GM21825 (cell line): ENCODE data around the gene TRIP4.
"Not testable (repeated sequence)": the region's sequence is repeated elsewhere in the genome, so short reads cannot be mapped to it uniquely, and the experiment has no call there.

Experiments
- ATAC-seq: cut with Tn5 transposase; IDR thresholded peaks from one replicate; pipeline ENCODE4 v1.9.1; 2021; ENCODE audit warnings: mild to moderate bottlenecking, moderate library complexity; ENCODE audit not compliant: unreplicated experiment

TRIP4 gene

GRCh38 chr15:64387562-64388168 lies at the start of gene TRIP4:
TSS of gene TRIP4 (plus strand) at chr15:64387836. CDS start at chr15:64387864, 28 bp downstream.
- peak; percentile 98 for ATAC-seq

GRCh38 chr15:64340355-64340754 lies 47.3 kb upstream of the TRIP4 start:
- ATAC-seq: no peak

DNA sequence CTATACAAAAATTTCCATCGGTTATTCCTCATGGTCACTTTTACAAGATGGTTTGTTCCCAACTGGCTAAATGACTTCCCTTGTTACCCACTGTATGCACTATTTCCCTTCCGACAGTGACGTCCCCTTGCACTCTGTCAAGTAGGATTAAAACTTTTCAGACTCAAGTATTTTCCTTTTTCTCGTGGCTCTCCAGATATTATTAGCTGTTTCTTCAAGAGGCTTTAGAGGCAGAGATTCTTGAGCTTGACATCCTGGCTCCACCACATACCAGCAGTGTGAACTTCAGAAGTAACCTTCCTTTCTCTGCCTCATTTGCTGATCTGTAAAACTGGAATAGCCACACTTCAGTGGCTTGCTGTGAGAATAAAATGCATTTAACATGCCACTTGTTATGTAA lies 45.7 kb upstream of the TRIP4 start:
- ATAC-seq: no peak

DNA sequence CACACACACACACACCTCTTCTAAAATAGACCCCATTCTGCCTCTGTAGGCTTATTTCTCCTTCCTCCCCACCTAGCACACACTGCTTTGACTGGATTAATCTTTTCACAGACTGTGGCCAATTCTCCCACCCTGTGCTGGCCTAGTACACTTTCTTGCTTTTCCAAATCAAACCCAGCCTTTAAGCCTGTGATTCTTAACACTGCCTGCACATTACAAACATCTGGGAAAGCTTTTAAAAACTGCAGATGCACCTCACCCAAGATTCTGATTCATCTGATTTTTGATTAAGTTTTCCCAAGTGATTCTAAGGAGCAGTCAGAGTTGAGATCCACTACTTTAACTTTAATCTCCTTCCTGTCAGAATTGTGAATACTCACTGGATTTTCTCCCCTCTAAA lies 44.4 kb upstream of the TRIP4 start:
- no peak for ATAC-seq

GRCh38 chr15:64343841-64344240 lies 43.8 kb upstream of the TRIP4 start:
- ATAC-seq: no peak

DNA sequence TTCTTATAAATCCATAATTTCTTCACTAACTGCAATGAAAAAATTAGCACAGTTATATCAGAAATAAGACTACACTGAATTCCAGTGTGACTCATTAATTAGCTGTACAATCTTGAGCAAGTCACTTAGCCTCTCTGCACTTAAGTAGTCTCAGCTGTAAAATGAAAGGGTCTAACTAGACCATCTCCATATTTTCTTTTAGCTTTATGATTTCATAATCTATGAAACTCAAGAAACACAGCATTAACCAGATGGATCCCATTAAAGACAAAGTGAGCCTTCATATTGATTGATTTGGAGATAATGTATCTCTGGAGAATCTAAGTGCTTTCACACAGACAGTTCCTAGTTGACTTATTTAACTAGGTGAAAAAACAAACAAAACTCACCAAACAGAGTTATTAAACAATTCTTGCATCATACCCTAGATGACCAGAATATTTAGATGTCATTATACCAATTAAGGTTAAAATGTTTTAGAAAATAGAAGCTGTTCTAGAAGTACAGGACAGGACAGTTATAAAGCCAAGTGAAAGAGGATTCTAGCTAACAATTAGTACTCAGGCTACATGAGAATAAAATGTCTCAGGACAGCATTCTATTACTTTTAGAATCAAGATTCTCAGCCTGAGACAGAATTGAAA lies 42.9 kb upstream of the TRIP4 start:
- no peak for ATAC-seq

GRCh38 chr15:64346242-64346641 lies 41.4 kb upstream of the TRIP4 start:
- not testable (repeated sequence) for ATAC-seq

GRCh38 chr15:64348455-64348854 lies 39.2 kb upstream of the TRIP4 start:
- ATAC-seq: no peak

GRCh38 chr15:64349375-64349774 lies 38.3 kb upstream of the TRIP4 start:
- no peak for ATAC-seq

DNA sequence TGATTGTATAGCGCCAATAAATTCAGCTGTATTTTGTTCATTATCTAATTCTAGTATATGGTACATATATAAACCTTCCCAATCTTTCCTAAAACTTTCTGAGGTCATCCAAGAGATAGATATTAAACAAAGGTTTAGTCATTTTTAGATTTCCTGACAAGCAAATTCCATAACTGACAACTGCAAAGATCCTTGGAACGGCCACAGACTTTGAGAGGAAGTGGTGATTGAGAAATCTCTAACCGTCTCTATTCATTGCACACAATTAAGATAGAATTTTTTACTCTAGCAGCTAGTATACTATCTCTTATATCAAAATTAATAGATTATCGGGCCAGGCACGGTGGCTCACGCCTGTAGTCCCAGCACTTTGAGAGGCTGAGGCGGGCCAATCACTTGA lies 36.4 kb upstream of the TRIP4 start:
- ATAC-seq: no peak

- ATAC-seq: no peak
Observed at GRCh38 chr15:64354688-64355344, 32.8 kb upstream of the TRIP4 start.

DNA sequence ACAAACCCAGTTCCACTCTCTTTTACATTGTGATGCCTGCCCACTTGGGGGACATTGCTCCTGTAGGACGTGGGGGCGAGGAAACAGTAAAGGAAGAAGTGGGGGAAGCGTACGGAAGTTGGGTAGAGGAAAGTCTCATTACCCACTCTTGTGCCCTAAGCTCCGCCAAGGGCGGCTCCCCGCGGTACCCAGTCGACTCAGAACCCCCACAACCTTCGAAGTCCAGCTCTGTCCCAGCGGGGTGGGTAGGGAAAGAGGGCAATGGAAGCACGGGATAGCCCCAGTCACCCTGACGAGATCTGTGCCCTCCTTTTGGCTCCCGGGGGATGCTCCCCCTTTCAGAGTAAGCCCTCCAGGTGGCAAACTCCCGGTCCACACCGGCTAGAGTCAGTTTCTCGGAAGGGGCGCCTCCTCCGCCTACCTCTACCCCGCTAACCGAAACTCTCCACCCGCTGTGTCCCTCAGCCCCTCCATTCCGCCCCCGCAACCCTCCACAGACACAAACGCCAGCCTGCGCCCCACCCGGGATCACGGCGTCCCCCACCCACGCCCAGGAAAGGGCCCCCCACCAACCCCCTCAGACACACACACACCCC lies 32.2 kb upstream of the TRIP4 start:
- peak; percentile 20 for ATAC-seq

- peak; percentile 90 for ATAC-seq
Observed at GRCh38 chr15:64355944-64356709, 31.5 kb upstream of the TRIP4 start, which contains the start of gene CSNK1G1. TSS of gene CSNK1G1 (minus strand) at chr15:64356173. CDS start at chr15:64300499, 55,674 bp downstream.

GRCh38 chr15:64356710-64357040 lies 31.0 kb upstream of the TRIP4 start:
- no peak for ATAC-seq

DNA sequence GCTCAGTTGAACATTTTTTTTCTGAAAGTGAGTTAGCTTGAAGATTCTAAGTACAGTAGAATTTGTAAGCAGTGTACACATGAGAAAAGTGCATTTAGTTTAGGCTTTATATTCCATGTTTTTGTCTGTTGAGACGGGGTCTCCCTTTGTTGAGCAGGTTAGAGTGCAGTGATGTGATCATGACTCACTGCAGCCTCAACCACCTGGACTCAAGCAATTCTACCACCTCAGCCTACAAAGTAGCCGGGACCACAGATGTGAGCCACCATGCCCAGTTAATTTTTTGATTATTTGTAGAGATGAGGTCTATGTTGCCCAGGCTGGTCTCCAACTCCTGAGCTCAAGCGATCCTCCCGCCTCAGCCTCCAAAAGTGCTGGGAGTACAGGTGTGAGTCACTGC lies 26.4 kb upstream of the TRIP4 start:
- ATAC-seq: no peak

DNA sequence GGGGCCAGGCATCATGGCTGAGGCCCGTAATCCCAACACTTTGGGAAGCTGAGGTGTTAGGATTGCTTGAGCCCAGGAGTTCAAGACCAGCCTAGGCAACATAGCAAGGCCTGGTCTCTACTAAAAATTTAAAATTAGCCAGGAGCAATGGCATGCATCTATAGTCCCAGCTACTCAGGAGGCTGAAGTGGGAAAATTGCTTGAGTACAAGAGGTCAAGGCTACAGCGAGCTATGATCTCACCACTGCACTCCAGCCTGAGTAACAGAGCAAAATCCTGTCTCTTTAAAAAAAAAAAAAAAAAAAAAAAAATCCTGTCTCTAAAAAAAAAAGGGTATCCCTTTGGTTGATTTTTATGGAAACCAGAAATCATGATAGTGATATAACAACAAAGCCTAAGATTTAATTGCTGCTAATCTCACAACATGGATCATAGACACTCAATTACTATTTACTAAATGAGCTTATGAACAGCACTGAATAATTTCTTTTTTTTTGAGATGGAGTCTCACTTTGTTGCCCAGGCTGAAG lies 18.5 kb upstream of the TRIP4 start:
- no peak for ATAC-seq

GRCh38 chr15:64371383-64371782 lies 16.3 kb upstream of the TRIP4 start:
- ATAC-seq: not testable (repeated sequence)

- ATAC-seq: no peak
Observed at GRCh38 chr15:64373360-64373759, 14.3 kb upstream of the TRIP4 start.

GRCh38 chr15:64379216-64379960 lies 8.2 kb upstream of the TRIP4 start:
- ATAC-seq: no peak
